Colon (tissue), 2 donors: ENCODE data around the gene HSD17B14.

Source experiments
- FAIRE-seq: peaks from 2 replicates; lab custom pipeline; 2012; peaks lifted over from hg19 to GRCh38; lab: Jason Lieb, UNC
- donor health status: control.
- donor health status: control.

The HSD17B14 gene

GRCh38 chr19:48826606-48827020 lies 9.7 kb downstream of the HSD17B14 start:
- no peak for FAIRE-seq

- FAIRE-seq = no peak
Observed at GRCh38 chr19:48822514-48822913, 13.8 kb downstream of the HSD17B14 start.

GRCh38 chr19:48821633-48822032 lies 14.7 kb downstream of the HSD17B14 start:
- no peak for FAIRE-seq

- no peak for FAIRE-seq
Observed at GRCh38 chr19:48819366-48819816, 16.9 kb downstream of the HSD17B14 start.

- FAIRE-seq = no peak
Observed at GRCh38 chr19:48818234-48818820, 18.0 kb downstream of the HSD17B14 start.

GRCh38 chr19:48817585-48818124 lies 18.6 kb downstream of the HSD17B14 start:
- no peak for FAIRE-seq

GRCh38 chr19:48815870-48816501 lies 20.3 kb downstream of the HSD17B14 start:
- no peak for FAIRE-seq

- no peak for FAIRE-seq
Observed at GRCh38 chr19:48814895-48815294, 21.4 kb downstream of the HSD17B14 start.

- no peak for FAIRE-seq
Observed at GRCh38 chr19:48813123-48813913, 23.0 kb downstream of the HSD17B14 start.

- no peak for FAIRE-seq
Observed at GRCh38 chr19:48812094-48812929, 24.0 kb downstream of the HSD17B14 start.

- no peak for FAIRE-seq
Observed at GRCh38 chr19:48810151-48810550, 26.1 kb downstream of the HSD17B14 start.

GRCh38 chr19:48807590-48808308 lies 28.5 kb downstream of the HSD17B14 start:
- FAIRE-seq = no peak

GRCh38 chr19:48806818-48807589 lies 29.3 kb downstream of the HSD17B14 start:
- no peak for FAIRE-seq

GRCh38 chr19:48806518-48806817 lies 29.8 kb downstream of the HSD17B14 start:
- FAIRE-seq = no peak

- no peak for FAIRE-seq
Observed at GRCh38 chr19:48805452-48805851, 30.8 kb downstream of the HSD17B14 start.

- FAIRE-seq = no peak
Observed at GRCh38 chr19:48804496-48804895, 31.8 kb downstream of the HSD17B14 start.

GRCh38 chr19:48802623-48803022 lies 33.7 kb downstream of the HSD17B14 start:
- FAIRE-seq = no peak

GRCh38 chr19:48799358-48800300 lies 36.7 kb downstream of the HSD17B14 start:
- FAIRE-seq = no peak

GRCh38 chr19:48798937-48799336 lies 37.4 kb downstream of the HSD17B14 start:
- no peak for FAIRE-seq

- no peak for FAIRE-seq
Observed at GRCh38 chr19:48797103-48797502, 39.2 kb downstream of the HSD17B14 start.
